NCI-H1436 treated with DMSO at 0.1 percent for 48 hours (cell line): Measurements from ENCODE around the gene YOD1.

Source experiments
- DNase-seq: peaks from one replicate; lab custom pipeline; 2025; lab: John Stamatoyannopoulos, UW

The YOD1 gene

GRCh38 chr1:207072233-207072632 lies 21.2 kb upstream of the YOD1 start:
- no peak for DNase-seq

GRCh38 chr1:207071426-207071825 lies 20.4 kb upstream of the YOD1 start:
- no peak for DNase-seq

GRCh38 chr1:207070811-207071210 lies 19.8 kb upstream of the YOD1 start:
- no peak for DNase-seq

- no peak for DNase-seq
These were observed 19.0 kb upstream of the YOD1 start for GRCh38 chr1:207069858-207070506.

- no peak for DNase-seq
These were observed 18.1 kb upstream of the YOD1 start for GRCh38 chr1:207069061-207069460.

GRCh38 chr1:207067665-207068064 lies 16.7 kb upstream of the YOD1 start:
- no peak for DNase-seq

GRCh38 chr1:207067185-207067584 lies 16.2 kb upstream of the YOD1 start:
- no peak for DNase-seq

GRCh38 chr1:207064561-207064960 lies 13.6 kb upstream of the YOD1 start:
- no peak for DNase-seq

- no peak for DNase-seq
These were observed 12.0 kb upstream of the YOD1 start for GRCh38 chr1:207063014-207063413.

GRCh38 chr1:207062058-207062457 lies 11.1 kb upstream of the YOD1 start:
- DNase-seq: no peak

- no peak for DNase-seq
These were observed 9.6 kb upstream of the YOD1 start for GRCh38 chr1:207060596-207060995.

- DNase-seq: no peak
These were observed 8.9 kb upstream of the YOD1 start for GRCh38 chr1:207059881-207060280.

- DNase-seq: peak; percentile 87
These were observed 8.2 kb upstream of the YOD1 start for GRCh38 chr1:207058878-207059867.

GRCh38 chr1:207058252-207058651 lies 7.2 kb upstream of the YOD1 start:
- DNase-seq: no peak

- no peak for DNase-seq
These were observed 5.7 kb upstream of the YOD1 start for GRCh38 chr1:207056673-207057072.

GRCh38 chr1:207055386-207056001 lies 4.5 kb upstream of the YOD1 start:
- DNase-seq: no peak

GRCh38 chr1:207054491-207054890 lies 3.5 kb upstream of the YOD1 start:
- DNase-seq: no peak

- peak; percentile 99 for DNase-seq
These were observed 2.1 kb upstream of the YOD1 start, which contains the start of gene PFKFB2 for GRCh38 chr1:207052911-207053769. TSS of gene PFKFB2 (plus strand) at chr1:207053275. CDS start at chr1:207054718, 1,443 bp downstream.

GRCh38 chr1:207050480-207051190 lies 373 bp downstream of the YOD1 start:
- peak; percentile 73 for DNase-seq

GRCh38 chr1:207049974-207050391 lies 1.0 kb downstream of the YOD1 start:
- peak; percentile 62 for DNase-seq

- no peak for DNase-seq
These were observed 1.5 kb downstream of the YOD1 start for GRCh38 chr1:207049514-207049913.
